NOMO-1 treated with DMSO at 0.1 percent for 48 hours (cell line): ENCODE data around the gene DUSP7.
"Not testable (repeated sequence)": the region's sequence is repeated elsewhere in the genome, so short reads cannot be mapped to it uniquely, and the experiment has no call there.

Experiments
- DNase-seq: peaks from one replicate; lab custom pipeline; 2025; ENCODE audit not compliant: unreplicated experiment; lab: John Stamatoyannopoulos, UW

DUSP7 gene

DNA sequence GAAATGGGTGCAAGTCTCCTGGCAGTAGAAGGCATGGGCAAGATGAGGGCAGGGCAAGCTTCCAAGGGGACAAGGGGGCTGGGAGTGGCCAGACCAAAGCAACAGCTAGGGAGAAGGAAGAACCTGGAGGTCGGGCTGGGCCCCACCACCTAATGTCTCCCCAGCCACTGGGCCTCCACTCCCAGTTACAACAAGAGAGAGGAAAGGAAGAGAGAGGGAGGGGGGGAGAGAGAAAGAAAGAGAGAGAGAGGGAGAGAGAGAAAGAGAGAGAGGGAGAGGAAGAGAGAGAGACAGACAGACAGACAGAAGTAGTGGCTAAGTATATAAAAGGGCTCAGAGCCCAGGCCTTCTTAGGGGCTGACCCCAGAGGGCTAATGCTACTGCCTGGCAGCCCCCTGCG lies 6.9 kb downstream of the DUSP7 start:
- DNase-seq: no peak

- DNase-seq: no peak
Observed at GRCh38 chr3:52047295-52047960, 8.9 kb downstream of the DUSP7 start.

- DNase-seq: no peak
Observed at GRCh38 chr3:52046902-52047239, 9.5 kb downstream of the DUSP7 start.

DNA sequence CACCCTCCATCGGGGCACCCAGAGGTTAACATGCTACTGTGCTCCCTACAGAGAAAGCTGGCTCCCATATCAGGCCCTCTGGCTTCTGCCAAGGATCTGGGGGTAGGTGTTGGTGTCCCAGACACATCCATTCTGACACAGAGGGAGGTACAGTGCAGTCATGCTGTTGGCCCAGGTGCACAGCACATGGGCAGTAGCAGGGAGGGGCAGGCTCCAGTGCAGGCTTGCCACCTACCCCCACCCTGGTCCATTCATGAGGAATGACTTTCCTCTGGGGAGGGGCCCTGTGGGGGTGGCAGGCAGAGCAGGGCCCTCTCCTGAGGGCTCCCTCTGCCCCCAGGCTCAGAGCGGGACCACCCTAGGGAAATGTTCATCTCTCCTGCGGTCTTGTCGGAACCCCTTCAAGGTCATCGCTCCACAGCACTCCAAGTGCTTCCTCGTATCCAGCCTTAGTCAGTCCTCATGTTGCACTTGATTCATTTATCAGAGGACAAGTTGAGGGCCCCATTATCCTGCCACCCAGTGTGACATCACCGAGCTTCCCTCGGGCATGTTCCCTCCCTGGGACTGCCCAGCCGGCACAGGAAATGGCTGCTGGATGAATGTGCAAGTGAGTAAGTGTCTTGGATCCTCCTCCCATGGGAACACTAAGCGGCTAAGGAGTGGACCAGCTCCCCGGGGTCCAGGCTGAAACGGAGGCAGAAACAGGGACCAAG lies 10.0 kb downstream of the DUSP7 start:
- DNase-seq: no peak

- DNase-seq: no peak
Observed at GRCh38 chr3:52044869-52045619, 11.3 kb downstream of the DUSP7 start.

GRCh38 chr3:52043750-52044149 lies 12.6 kb downstream of the DUSP7 start:
- DNase-seq: no peak

- not testable (repeated sequence) for DNase-seq
Observed at GRCh38 chr3:52043039-52043438, 13.3 kb downstream of the DUSP7 start.

DNA sequence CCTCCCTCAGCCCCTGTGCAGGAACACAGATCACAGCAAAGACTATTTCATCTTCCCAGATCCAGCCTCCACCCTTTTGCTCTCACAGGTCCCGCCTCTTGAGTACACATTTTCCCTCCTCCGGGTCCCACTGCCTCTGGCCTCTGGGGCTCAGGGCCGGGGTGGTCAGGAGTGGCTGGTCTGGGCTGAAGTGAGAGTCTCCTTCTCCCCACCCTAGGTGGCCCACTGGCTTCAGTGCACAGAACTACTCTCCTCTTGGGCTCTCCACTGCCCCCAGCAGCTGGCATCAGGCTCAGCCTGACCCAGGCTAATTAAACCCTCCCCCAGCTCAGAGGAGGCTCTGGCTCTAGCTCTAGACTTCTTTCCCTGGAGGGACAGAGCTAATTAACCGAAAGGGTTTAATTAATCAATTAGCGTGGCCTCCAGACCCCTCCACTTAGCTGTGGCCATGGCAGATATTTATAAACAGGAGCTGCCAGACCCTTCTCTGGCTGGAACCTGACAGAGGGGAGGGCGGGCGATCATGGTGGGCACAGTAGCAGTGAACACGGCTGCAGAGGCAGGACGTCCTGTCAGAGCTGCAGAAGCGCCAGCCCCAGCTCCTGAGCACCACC lies 15.1 kb downstream of the DUSP7 start:
- DNase-seq: no peak

- no peak for DNase-seq
Observed at GRCh38 chr3:52040600-52040999, 15.8 kb downstream of the DUSP7 start.

GRCh38 chr3:52039846-52040245 lies 16.5 kb downstream of the DUSP7 start:
- no peak for DNase-seq

DNA sequence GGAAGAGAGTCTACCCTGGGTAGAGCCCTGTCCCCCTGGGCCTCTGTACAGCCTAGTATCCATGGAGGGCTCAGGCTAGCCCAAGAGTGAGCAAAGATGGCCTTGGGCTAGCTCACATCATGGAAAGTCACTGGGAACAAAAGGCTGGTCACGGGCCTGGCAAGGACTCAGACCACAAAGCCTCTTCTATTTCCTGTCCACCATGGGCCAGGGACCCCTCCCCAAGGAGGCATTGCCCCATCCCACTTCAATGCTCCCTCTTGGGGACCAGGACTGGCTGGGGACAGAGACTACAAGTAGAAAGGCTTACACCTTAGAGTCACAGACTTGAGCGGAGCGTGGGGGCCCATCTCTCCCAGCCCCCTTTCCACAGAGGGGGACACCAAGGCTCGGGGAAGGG lies 16.9 kb downstream of the DUSP7 start:
- no peak for DNase-seq

GRCh38 chr3:52038227-52038626 lies 18.1 kb downstream of the DUSP7 start:
- DNase-seq: no peak

- no peak for DNase-seq
Observed at GRCh38 chr3:52037291-52037690, 19.1 kb downstream of the DUSP7 start.

DNA sequence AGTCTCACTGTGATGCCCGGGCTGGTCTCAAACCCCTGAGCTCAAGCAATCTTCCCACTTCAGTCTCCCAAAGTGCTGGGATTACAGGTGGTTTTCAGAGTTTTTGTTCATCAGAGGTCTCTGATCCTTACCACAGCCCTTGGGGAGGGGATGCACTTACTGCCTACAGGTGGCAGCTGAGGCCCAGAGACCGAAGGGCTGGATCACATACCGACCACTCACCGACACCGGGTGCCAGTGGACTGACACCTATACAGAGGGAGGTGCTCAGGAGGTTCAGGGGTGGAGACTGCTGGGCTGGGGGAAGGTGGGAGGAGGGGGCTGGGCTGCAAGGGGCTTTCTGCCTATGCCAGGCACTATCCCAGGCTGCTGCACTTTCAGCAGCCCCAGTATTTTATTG lies 19.5 kb downstream of the DUSP7 start:
- DNase-seq: no peak

- DNase-seq: no peak
Observed at GRCh38 chr3:52036222-52036694, 20.1 kb downstream of the DUSP7 start.

DNA sequence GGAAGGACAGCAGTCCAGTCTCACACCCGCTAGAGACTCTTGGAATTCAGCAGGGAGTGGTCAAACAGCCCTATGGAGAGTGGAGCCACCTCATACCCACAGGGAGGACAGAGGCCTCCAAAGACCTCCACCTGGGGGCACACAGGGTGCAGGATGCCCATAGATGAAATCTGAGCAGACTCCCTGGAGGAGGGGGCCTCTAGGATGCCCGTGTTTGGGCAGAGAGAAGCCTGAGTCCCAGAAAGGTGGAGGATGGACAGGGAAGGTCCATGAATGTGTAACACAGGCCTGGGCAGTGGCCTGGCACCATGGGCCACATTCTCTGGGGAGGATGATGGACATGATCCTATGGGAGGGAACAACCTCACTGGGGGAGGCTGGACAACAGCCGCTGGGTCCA lies 21.7 kb downstream of the DUSP7 start:
- DNase-seq: no peak

GRCh38 chr3:52034212-52034611 lies 22.2 kb downstream of the DUSP7 start:
- DNase-seq: no peak

- not testable (repeated sequence) for DNase-seq
Observed at GRCh38 chr3:52033748-52034147, 22.6 kb downstream of the DUSP7 start.

DNA sequence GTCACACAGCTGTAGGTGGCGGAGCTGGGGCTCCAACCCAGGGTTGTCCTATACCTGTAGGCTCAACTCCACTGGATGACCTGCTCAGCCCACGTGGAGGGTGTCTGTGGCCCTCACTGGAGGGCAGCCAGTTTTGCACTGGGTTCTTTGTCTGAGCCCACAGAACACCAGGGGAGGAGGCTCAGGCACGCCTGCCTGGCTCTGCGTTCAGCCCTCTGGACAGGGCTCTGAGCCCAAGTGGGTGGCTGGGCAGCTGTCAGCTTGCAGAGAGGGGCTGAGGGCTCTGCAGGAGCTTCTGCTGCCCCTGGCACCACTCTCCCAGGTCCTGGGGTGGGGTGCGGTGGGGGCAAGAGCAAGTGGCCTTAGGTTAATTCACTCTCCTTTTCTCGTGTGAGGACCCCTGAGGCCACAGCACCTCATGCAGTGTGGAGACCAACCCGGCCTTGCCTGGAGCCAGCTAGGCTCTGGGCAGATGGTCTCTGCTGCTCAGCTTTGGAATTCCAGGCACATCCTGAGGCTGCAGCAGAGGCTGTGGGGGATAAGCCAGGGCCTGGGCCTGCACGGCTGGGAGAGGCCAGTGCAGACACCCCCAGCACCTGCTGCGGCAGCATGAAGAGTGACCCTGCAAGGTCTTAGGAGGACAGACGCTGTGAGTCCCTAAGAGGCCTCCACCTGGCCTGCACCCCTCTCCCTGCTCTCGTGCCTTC lies 23.5 kb downstream of the DUSP7 start:
- no peak for DNase-seq

GRCh38 chr3:52031896-52032295 lies 24.5 kb downstream of the DUSP7 start:
- no peak for DNase-seq

DNA sequence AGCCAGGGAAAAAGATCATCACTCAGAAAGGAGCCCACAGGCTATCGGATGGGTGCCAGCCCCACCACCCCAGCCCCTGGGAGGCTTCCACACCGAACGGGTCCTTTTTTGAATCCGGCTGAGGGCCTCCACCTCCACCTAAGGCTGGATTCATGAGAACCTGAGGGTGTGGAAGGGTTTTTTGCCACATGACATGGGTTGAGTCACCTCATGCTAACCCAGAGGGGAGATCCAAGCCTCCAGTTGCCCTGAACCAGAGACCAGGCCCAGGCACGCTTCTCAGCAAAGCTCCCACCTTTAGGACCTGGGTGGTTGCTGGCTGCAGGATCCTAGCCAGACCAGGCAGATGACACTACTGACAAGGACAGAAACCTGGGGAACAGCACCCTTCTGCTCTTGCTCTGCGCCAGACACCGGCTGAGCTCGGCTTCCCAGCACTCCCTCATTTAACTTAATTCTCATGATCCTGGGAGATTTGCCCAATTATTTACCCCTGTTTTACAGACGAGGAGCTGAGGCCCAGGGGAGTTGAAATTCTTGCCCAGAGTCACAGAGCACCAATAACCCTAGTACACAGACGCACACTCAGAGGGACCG lies 25.6 kb downstream of the DUSP7 start:
- DNase-seq: no peak
